Lower lobe of right lung (tissue), 2 donors: ENCODE data around the gene ESAM. TPM values are rescaled to one million over a fixed set of nuclear protein-coding genes. Genes with fewer than 3 reads are reported as not detected.

Experiments
- ATAC-seq, 2 donors: fragments of 200-7000 bp; cut with Tn5 transposase; one replicate each; pipeline ENCODE4 v1.9.1; 2020 to 2022; ENCODE audit warnings: mild to moderate bottlenecking in 2 of 2, moderate library complexity in 2 of 2
- DNase-seq: peaks from one replicate; pipeline ENCODE4 v3.0.0-alpha.2; 2020
- H3K27ac ChIP-seq: fragments of 200-600 bp; one replicate; pipeline ENCODE4 v1.8.0; 2022
- H3K27me3 ChIP-seq: fragments of 200-600 bp; one replicate; pipeline ENCODE4 v1.8.0; 2022; ENCODE audit warnings: low read depth
- H3K36me3 ChIP-seq: fragments of 200-600 bp; one replicate; pipeline ENCODE4 v1.8.0; 2022; ENCODE audit warnings: mild to moderate bottlenecking
- H3K4me1 ChIP-seq: fragments of 200-600 bp; one replicate; pipeline ENCODE4 v1.8.0; 2022
- H3K4me3 ChIP-seq: fragments of 200-600 bp; one replicate; pipeline ENCODE4 v1.8.0; 2022; ENCODE audit warnings: mild to moderate bottlenecking
- H3K9me3 ChIP-seq: fragments of 200-600 bp; one replicate; pipeline ENCODE4 v1.8.0; 2022
- intact Hi-C: fragments of 100-400 bp; cut with DNase I; formaldehyde crosslinking; loops from one replicate; pipeline ENCODE4 v1.11.0; 2022
- total RNA-seq: library from RNA; stranded (reverse); fragmentation: NEBNext Ultra II Directional; extraction: Animal tissue kit (Norgen Biotek cat#: 25700); gene quantifications from one replicate; pipeline ENCODE4 v1.2.1, GENCODE V29; 2021
- TF ChIP-seq, protein P1 (sequence below): fragments of 200-600 bp; IDR thresholded peaks from one replicate; pipeline ENCODE4 v1.8.0; 2022; ENCODE audit warnings: antibody characterized with exemption, mild to moderate bottlenecking
- donor health status: DM: no; HTN: yes; CAD: no; lungs with severe emphysema.

Gene ESAM
- total RNA-seq, 1 donor from 2014 or later, result 131 TPM

DNA sequence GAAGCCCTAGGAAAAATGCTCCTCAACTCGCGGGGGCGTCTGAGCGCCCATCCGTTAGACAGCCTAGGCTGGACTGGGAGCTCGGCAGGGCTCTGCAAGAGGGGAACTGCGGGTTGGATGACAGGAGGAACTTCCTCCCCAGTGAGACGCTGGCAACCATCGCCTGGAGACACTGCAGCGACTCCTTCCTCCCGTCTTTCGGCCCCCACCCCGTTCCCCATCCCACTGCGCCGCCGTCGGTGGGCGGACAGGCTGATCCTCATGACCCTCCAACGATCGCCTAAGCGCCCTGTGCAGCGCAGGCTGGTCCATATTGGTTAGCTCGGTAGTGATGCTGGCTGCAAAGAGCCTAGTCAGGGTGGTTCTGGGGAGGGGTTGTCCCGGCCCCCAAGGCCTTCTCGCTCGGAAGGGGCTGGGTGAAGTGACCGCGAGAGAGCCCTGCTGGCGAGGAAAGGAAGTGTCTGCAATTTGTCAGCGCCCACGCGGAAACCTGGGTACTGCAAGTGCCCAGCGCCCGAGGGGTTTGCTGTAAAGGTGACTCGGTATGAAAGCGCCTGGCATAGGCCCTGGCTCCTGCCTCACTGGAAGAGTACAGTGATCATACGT is 21.7 kb downstream of the ESAM start:
- intact Hi-C loops, result loop anchor here (10.0 kb wide), 1 partner anchor 66 kb away; the partner anchor contains the start of genes SIAE and SPA17
- Histone ChIP-seq H3K9me3 (no peaks in the 10 kb centered on the region), H3K27me3 (no peaks in the 10 kb centered on the region), H3K27ac (peak overlapping the region; percentile 56), H3K4me3 (peak overlapping the region; percentile 66), H3K4me1 (peaks cover 18% of the 10 kb centered on the region), H3K36me3 (no peaks in the 10 kb centered on the region)
- ATAC-seq (peak; percentile 73 to 81), DNase-seq (peak; percentile 77)
- TF ChIP-seq, protein P1, sequence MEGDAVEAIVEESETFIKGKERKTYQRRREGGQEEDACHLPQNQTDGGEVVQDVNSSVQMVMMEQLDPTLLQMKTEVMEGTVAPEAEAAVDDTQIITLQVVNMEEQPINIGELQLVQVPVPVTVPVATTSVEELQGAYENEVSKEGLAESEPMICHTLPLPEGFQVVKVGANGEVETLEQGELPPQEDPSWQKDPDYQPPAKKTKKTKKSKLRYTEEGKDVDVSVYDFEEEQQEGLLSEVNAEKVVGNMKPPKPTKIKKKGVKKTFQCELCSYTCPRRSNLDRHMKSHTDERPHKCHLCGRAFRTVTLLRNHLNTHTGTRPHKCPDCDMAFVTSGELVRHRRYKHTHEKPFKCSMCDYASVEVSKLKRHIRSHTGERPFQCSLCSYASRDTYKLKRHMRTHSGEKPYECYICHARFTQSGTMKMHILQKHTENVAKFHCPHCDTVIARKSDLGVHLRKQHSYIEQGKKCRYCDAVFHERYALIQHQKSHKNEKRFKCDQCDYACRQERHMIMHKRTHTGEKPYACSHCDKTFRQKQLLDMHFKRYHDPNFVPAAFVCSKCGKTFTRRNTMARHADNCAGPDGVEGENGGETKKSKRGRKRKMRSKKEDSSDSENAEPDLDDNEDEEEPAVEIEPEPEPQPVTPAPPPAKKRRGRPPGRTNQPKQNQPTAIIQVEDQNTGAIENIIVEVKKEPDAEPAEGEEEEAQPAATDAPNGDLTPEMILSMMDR, result peak; percentile 62

DNA sequence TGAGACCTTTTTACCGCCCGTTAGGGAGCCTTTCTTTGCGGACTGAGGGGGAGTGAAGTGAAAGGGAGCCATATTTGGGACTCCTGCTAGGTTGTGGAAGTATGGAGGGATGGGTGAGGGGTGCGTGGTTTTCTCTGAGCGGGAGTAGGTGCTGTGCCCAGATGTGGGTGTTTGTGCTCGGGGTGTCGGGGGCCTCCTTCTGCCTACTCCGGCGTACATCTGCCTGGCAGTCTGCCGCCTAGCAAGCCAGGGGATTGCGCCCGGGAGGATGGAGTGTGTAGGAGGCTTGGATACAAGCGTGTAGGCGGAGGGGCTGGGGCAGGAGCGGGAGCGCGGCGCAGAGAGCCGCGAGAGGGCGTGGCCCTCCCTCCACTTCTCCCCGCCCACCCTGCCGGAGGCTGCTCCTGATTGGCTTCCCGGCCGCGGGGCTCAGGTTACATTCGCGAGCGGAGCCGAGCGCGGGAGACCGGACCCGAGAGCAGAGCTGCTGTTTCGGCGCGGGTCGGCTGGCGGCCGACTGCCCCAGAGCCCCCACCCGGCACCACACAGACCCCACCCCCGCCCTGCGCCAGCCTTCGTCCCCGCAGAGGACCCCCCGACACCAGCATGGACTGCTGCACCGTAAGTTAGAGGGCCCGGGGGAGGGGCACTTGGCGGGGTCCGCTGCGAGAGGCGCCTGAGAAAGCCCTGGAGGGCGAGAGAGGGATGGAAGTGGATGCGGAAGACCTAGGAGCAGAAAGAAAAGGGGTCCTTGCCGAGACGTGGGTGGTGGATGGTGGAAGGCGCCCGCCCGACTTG is 22.4 kb downstream of the ESAM start, which contains the start of gene NRGN:
Gene NRGN, plus strand, starts transcription at position 464 of the 798 bp plus-strand sequence. Its CDS starts 143 bp downstream, at position 607.
- Histone ChIP-seq H3K27me3 (no peaks in the 10 kb centered on the region), H3K36me3 (no peaks in the 10 kb centered on the region), H3K4me1 (peaks cover 18% of the 10 kb centered on the region), H3K9me3 (no peaks in the 10 kb centered on the region), H3K4me3 (peak within 1 kb of the TSS; percentile 66), H3K27ac (peak within 1 kb of the TSS; percentile 56)
- intact Hi-C loops, result loop anchor here (10.0 kb wide), 1 partner anchor 65 kb away; the partner anchor contains the start of genes SIAE and SPA17
- DNase-seq (peak; percentile 94), ATAC-seq (peak; percentile 97 to 99)
- TF ChIP-seq, protein P1, result no peak

DNA sequence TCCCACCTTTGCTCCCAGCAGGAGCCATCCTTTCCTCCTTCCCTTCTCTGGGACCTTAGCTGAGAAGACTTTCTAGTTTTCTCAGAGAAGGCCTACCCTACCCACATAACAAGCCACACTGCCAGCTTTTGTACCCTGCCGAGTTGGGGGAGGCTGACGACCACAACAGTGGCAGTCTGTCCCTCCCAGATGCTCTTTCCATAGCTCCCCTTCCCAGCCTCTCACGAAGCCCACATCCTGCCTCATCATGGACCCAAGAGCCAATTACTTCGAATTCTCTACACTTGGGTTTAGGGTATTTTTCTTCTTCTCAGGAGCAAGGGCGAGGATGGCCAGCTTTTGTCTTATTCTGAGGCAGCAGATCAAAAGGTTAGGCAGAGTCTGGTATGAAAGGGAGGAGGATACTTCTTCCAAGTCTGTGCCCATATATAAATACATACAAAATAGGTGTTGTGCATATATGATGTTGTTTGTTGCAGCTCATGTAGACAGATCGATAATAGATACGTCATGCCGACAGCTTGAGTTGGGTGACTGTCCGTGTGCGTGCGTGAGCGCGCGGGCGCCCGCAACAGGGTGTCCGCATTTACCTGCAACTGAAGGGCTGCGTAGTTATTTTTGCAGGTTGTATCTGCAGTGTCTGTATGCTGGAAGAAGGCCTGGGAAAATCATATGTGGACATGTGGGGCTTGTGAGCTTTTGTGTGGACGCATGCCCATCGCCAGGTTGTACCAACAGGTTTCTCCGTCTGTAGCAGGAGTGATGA is 23.2 kb downstream of the ESAM start:
- TF ChIP-seq, protein P1, result no peak
- no peaks in the 10 kb centered on the region for H3K9me3 ChIP-seq
- no peaks in the 10 kb centered on the region for H3K27me3 ChIP-seq
- peaks cover 18% of the 10 kb centered on the region for H3K4me1 ChIP-seq
- DNase-seq (no peak), ATAC-seq (no peak)
- no peaks in the 10 kb centered on the region for H3K36me3 ChIP-seq
- H3K4me3 ChIP-seq, result peak overlapping the region; percentile 66
- intact Hi-C loops, result no loop called here
- H3K27ac ChIP-seq, result no peak overlapping the region

DNA sequence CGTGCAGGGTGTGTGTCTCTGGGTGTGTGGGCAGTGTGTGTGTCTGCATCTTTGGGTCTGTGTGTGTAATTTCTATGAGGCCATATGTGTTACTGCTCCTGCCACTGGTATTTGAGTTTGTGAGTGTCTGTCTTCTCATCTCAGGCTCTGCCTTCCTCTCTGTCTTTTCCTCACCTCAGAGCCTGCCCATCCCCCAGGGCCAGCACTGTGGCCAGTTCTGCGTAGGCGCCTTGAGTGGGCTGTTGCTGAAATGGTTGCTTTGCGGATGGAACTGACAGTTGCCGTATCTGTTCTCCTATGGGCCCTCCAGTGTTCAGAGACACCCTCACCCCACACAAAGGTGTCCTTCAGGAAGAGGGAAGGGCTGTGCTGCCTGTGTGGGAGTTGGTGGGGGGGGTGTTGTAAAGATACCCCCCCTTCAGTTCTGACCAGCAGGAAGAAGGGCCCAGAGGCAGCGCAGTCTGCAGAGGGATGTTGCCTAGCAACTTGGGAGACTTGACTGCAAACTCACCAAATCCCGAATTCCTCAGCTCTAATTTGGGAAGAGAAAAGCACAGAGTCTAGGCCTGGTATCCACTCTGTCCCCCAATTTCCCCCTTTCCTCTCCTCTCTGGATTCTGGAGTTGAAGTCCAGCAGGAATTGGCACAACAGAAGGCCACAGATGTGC is 24.3 kb downstream of the ESAM start:
- TF ChIP-seq, protein P1, result no peak
- intact Hi-C loops, result no loop called here
- ATAC-seq (no peak), DNase-seq (no peak)
- no peak overlapping the region for H3K4me3 ChIP-seq
- H3K36me3 ChIP-seq, result no peaks in the 10 kb centered on the region
- peaks cover 20% of the 10 kb centered on the region for H3K4me1 ChIP-seq
- no peaks in the 10 kb centered on the region for H3K27me3 ChIP-seq
- H3K27ac ChIP-seq, result no peak overlapping the region
- H3K9me3 ChIP-seq, result no peaks in the 10 kb centered on the region

DNA sequence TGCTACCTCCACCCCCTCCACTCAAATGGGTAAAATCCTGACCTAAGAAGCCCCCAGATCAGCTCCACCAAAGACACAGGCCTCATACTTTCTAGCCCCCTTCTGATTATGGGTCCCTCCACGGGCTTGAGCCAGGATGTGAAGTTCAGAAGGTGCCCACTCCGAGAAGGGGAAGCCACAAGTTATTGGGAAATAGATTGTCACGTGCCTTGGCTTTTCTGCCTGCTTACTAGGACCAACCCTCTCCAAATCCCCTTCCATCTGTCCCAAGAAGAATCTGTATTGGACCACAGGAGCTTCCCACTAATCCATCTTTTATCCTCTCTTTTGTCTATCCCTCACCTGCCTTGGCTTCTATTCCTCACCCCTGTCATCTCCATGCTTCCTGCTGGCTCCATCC is 25.4 kb downstream of the ESAM start:
- DNase-seq (no peak), ATAC-seq (no peak)
- Histone ChIP-seq H3K27ac (no peak overlapping the region), H3K9me3 (no peaks in the 10 kb centered on the region), H3K36me3 (no peaks in the 10 kb centered on the region), H3K4me3 (no peak overlapping the region), H3K4me1 (peaks cover 25% of the 10 kb centered on the region), H3K27me3 (no peaks in the 10 kb centered on the region)
- TF ChIP-seq, protein P1, result no peak
- intact Hi-C loops, result no loop called here
